HepG2 (cell line): ENCODE results near the gene ASTN2.

Source experiments
- CHD2 ChIP-seq: IDR thresholded peaks from 2 replicates; pipeline ENCODE4 v1.6.1; 2011; ENCODE audit warnings: low read depth, low read length, improper control_type of control experiment
- CREB1 ChIP-seq, 2 experiments: fragments of 450-650 bp in 1 of 2; IDR thresholded peaks; 2 replicates each; pipeline ENCODE4 v1.6.1; 2016 to 2017; ENCODE audit warnings: control low read depth in 1 of 2, mild to moderate bottlenecking in 1 of 2, missing compliant biosample characterization in 1 of 2, missing genetic modification characterization in 1 of 2
- ETS1 ChIP-seq: sonication (generic); formaldehyde crosslinking; IDR thresholded peaks from 2 replicates; pipeline ENCODE4 v1.4.0; 2020; ENCODE audit warnings: missing genetic modification reagents
- MAF1 ChIP-seq: sonication (generic); formaldehyde crosslinking; IDR thresholded peaks from 2 replicates; pipeline ENCODE4 v1.5.0; 2020; ENCODE audit warnings: missing genetic modification reagents, borderline replicate concordance
- POLR2A ChIP-seq, 2 experiments: IDR thresholded peaks; 2 replicates each; pipeline ENCODE4 v1.6.1; 2011; ENCODE audit warnings: low read depth in 2 of 2, low read length in 2 of 2, mild to moderate bottlenecking in 1 of 2, moderate library complexity in 1 of 2; ENCODE audit not compliant: insufficient read depth in 1 of 2
- ZNF138 ChIP-seq: sonication (generic); formaldehyde crosslinking; IDR thresholded peaks from 2 replicates; pipeline ENCODE4 v1.5.0; 2020; ENCODE audit warnings: mild to moderate bottlenecking, low read depth, missing genetic modification reagents
- ZNF33A ChIP-seq: sonication (generic); formaldehyde crosslinking; IDR thresholded peaks from 2 replicates; pipeline ENCODE4 v1.5.1; 2020; ENCODE audit warnings: missing genetic modification reagents, mild to moderate bottlenecking, moderate library complexity, borderline replicate concordance

- TF ChIP-seq POLR2A (IDR thresholded peaks at IDR 0.05; ENCODE audit: insufficient read depth in 1 of 2, low read depth in 2 of 2, low read length in 2 of 2) (no peak), ETS1 (CRISPR knock-in tag) (no peak), ZNF33A (CRISPR knock-in tag) (no peak), CREB1 (IDR thresholded peaks at IDR 0.05) (no peak), CREB1 (CRISPR knock-in tag; IDR thresholded peaks at IDR 0.05) (no peak), MAF1 (no peak), ZNF138 (CRISPR knock-in tag) (no peak), CHD2 (no peak)
These were observed 317.1 kb downstream of the ASTN2 start for GRCh38 chr9:117097761-117098160.
